Measurements from ENCODE around the gene VPS29.
A peak's percentile ranks its signal among the peaks of the same experiment; 100 is the strongest.

The VPS29 gene

GRCh38 chr12:110449799-110450497 lies 52.0 kb downstream of the VPS29 start, which contains the start of gene ARPC3:
Gene ARPC3 (minus strand): TSS chr12:110450337. CDS start chr12:110450260, 77 bp downstream.
- DNase-seq (ENCODE audit: low read depth in 2 of 2), result peak; percentile 90 to 95

- no peak for DNase-seq (ENCODE audit: low read depth in 2 of 2)
These were observed 57.5 kb downstream of the VPS29 start for GRCh38 chr12:110444455-110444854.

All from stimulated activated CD4-positive, alpha-beta T cell treated with anti-CD3 and anti-CD28 coated beads, Interleukin-12 subunit alpha, Interleukin-12 subunit beta, amount 100 ng/mL, for 24 hours (primary cell).